Choroid plexus epithelial cell (primary cell): ENCODE data around the gene TNPO3.
A peak's percentile ranks its signal among the peaks of the same experiment; 100 is the strongest.
"Not testable (repeated sequence)": the region's sequence is repeated elsewhere in the genome, so short reads cannot be mapped to it uniquely, and the experiment has no call there.

Experiments
- DNase-seq: peaks from one replicate; pipeline ENCODE4 v3.0.0-alpha.2; 2010; ENCODE audit warnings: low read depth
- H3K4me3 ChIP-seq: 2 replicates; pipeline ENCODE4 v1.5.1; 2011; ENCODE audit warnings: low read depth, mild to moderate bottlenecking, control low read depth, low read length, moderate library complexity
- TF ChIP-seq, protein P1 (sequence below): conservative IDR thresholded peaks from 2 replicates; pipeline ENCODE4 v1.5.1; 2011; ENCODE audit warnings: low read depth, mild to moderate bottlenecking, control low read depth, inconsistent platforms, low read length, moderate library complexity

Gene TNPO3

DNA sequence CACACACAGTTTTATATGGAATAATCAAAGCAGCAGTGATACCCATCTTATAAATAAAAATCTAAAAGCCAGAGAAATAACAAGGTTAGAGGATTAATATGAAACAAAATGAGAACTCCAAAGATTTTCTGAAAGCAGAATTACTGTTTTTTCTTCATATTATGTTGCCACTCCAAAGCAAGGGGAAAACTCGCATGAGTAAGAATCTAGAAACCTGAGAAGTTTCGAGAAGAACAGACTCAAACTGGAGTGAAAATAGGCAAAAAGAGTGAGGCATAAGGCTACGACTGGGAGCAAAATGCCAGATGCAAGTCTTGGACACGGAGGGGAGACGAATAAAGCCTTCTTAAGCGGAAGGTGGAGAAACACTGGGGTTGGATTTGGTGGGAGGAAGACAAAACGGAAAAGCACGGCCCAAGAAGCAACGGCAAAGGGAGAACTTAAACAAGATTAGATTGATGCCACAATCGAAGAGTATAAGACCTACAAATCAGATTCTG lies 923 bp downstream of the TNPO3 start:
- peak; percentile 55 for DNase-seq
- peak overlapping the region; percentile 98 for H3K4me3 ChIP-seq
- TF ChIP-seq, protein P1, sequence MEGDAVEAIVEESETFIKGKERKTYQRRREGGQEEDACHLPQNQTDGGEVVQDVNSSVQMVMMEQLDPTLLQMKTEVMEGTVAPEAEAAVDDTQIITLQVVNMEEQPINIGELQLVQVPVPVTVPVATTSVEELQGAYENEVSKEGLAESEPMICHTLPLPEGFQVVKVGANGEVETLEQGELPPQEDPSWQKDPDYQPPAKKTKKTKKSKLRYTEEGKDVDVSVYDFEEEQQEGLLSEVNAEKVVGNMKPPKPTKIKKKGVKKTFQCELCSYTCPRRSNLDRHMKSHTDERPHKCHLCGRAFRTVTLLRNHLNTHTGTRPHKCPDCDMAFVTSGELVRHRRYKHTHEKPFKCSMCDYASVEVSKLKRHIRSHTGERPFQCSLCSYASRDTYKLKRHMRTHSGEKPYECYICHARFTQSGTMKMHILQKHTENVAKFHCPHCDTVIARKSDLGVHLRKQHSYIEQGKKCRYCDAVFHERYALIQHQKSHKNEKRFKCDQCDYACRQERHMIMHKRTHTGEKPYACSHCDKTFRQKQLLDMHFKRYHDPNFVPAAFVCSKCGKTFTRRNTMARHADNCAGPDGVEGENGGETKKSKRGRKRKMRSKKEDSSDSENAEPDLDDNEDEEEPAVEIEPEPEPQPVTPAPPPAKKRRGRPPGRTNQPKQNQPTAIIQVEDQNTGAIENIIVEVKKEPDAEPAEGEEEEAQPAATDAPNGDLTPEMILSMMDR: no peak

DNA sequence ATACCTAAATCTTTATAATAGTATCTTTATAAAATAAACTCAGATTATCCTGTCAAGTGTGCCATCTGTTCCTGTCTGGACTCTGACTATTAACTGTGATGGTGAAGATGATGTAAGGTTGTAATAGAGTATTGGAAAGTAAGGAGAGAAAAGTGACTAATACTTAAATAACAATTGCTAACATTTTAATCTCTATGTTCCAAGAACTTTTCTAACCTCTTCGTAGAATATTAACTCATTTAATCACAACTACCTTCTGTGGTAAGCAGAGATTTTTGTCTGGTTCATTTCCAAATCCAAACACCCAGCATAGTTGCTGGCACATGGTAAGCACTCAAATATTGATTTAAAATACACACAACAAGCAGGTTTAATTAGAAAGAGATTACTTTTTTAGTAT lies 2.5 kb downstream of the TNPO3 start:
- no peak overlapping the region for H3K4me3 ChIP-seq
- TF ChIP-seq, protein P1: no peak
- no peak for DNase-seq

DNA sequence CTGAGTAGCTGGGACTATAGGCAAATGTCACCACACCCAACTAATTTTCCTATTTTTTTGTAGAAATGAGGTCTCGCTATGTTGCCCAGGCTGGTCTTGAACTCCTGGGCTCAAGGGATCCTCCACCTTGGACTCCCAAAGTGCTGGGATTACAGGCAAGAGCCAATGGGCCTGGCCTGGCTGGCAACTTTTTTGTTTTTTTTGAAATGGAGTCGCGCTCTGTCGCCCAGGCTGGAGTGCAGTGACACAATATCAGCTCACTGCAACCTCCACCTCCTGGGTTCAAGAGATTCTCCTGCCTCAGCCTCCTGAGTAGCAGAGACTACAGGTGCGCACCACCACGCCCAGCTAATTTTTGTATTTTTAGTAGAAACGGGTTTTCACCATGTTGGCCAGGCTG lies 3.5 kb downstream of the TNPO3 start:
- not testable (repeated sequence) for DNase-seq

DNA sequence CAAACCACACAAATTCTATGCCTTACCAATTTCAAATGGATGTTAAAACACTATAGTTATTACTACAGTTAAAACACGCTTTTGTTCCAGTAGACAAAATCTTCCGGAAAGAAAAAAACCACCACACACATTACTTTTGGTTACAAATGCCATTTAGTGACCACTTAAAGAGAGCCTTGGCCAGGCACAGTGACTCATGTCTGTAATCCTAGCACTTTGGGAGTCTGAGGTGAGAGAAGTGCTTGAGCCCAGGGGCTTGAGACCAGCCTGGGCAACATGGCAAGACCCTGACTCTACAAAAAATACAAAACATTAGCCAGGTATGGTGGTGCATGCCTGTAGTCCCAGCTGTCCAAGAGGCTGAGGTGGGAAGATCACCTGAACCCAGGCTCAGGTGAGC lies 7.2 kb downstream of the TNPO3 start:
- TF ChIP-seq, protein P1: no peak
- DNase-seq: no peak
- H3K4me3 ChIP-seq: no peak overlapping the region

More for the DNA sequence above, 3.5 kb downstream of the TNPO3 start:
- not testable (repeated sequence) for H3K4me3 ChIP-seq

DNA sequence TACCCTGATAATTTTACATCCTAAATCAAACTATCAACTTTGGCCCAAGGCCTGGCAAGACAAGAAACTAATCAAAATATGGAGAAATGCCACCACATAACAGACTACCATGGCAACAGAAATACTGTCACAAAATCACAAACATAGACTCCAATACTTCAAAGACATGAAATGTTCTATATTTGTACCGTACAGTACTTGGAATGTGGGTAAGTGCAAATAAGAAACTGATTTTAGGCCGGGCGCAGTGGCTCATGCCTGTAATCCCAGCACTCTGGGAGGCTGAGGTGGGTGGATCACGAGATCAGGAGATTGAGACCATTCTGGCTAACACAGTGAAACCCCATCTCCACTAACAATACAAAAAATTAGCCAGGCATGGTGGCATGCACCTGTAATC lies 9.2 kb downstream of the TNPO3 start:
- no peak overlapping the region for H3K4me3 ChIP-seq
- no peak for DNase-seq
- TF ChIP-seq, protein P1: no peak

DNA sequence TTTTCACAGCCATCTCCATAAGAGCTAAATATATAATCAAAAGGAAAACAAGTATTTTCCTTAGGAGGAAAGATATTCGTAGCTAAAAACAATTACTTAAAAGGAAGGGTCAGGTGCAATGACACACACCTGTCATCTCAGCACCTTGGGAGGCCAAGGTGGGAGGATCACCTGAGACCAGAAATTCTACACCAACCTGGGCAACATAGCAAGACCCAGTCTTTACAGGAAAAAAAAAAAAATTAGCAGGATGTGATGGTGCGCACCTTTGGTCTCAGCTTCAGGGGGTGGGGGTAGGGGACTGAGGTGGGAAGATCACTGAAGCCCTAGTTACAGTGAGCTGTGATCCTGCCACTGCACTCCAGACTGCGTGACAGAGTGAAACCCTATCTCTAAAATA lies 11.9 kb downstream of the TNPO3 start:
- no peak overlapping the region for H3K4me3 ChIP-seq
- DNase-seq: no peak
- TF ChIP-seq, protein P1: no peak

DNA sequence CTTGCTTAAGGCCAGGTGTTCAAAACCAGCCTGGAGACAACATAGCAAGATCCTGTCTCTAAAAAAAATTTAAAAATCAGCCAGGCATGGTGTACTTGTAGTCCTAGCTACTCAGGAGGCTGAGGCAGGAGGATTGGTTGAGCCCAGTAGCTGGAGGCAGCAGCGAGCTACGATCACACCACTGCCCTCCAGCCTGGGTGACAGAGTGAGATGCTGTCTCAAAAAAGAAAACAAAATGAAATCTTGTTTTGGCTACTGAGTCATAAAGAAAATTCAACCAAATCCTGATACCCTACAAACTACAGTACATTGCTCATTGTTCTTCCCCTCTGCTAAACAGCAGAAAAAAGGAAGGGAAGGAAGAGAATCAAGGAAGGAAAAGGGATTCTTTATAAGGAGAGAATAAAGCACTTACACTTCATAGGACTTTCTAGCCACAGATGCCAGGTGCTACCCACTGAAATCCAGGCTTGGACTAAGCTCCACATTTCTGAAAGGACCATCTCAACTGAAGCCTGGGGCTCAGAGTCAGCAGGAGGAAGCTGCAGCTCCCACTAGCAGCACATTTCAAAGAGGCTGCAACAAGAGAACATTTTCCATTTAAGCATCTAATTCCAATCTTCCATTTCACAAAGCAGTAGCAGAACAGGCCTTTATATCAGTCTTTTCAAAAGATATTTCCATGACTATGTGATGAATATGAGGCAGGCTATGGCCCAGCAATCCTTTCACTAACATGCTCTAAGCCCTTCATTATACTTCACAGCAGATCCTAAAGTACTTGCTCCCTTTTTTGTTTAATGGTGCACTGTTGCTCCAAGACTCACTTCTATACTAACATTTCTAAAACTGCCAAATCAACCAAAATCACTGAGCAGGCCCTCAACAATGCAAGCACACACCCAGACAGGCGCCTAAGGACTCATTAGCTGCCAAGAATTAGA lies 13.5 kb downstream of the TNPO3 start:
- TF ChIP-seq, protein P1: no peak
- no peak for DNase-seq

DNA sequence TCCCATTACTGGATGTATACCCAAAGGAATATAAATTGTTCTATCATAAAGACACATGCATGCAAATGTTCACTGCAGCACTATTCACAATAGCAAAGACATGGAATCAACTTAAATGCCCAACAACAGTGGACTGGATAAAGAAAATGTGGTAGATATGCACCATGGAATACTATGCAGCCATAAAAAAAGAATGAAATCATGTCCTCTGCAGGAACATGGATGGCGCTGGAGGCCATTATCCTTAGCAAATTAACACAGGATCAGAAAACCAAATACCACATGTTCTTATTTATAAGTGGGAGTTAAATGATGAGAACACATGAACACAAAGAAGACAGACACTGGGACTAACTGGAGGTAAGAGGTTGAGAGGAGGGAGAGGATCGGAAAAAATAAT lies 16.4 kb downstream of the TNPO3 start:
- H3K4me3 ChIP-seq, DNase-seq: not testable (repeated sequence)

More for the DNA sequence above, 13.5 kb downstream of the TNPO3 start:
- no peak overlapping the region for H3K4me3 ChIP-seq
